ENCODE results near the gene FASN. TPM values are rescaled to one million over a fixed set of nuclear protein-coding genes. Genes with fewer than 3 reads are reported as not detected.
"Not testable (repeated sequence)": the region's sequence is repeated elsewhere in the genome, so short reads cannot be mapped to it uniquely, and the experiment has no call there.

FASN gene
- total RNA-seq, 3 donors from 2014 or later (not counting 1 experiment from before 2014, with no cell fraction given): 53.8 to 56.2 (median 54.0) TPM

GRCh38 chr17:82143333-82143732 lies 45.3 kb upstream of the FASN start:
- Histone ChIP-seq H3K27me3 (ENCODE audit: control insufficient read depth, insufficient read depth, low read length) (no peaks in the 10 kb centered on the region), H3K36me3 (ENCODE audit: control insufficient read depth, insufficient read depth, low read length) (no peaks in the 10 kb centered on the region), H3K4me3 (ENCODE audit: low read length) (no peak overlapping the region), H3K27ac (ENCODE audit: low read length) (no peak overlapping the region), H3K4me1 (ENCODE audit: control insufficient read depth, insufficient read depth, low read length) (no peaks in the 10 kb centered on the region), H3K9me3 (ENCODE audit: control insufficient read depth, insufficient read depth, low read length) (no peaks in the 10 kb centered on the region)
- Mint-ChIP-seq H3K4me1 (peaks cover 0 to 3% of the 10 kb centered on the region in 2 donors), H3K27me3 (ENCODE audit: low read depth in 2 of 2) (no peaks in the 10 kb centered on the region), H3K36me3 (no peaks in the 10 kb centered on the region), H3K27ac (no peak overlapping the region), H3K9me3 (no peaks in the 10 kb centered on the region), H3K4me3 (no peak overlapping the region)
- DNase-seq (no peak), ATAC-seq (no peak)
- TF ChIP-seq, protein P1, sequence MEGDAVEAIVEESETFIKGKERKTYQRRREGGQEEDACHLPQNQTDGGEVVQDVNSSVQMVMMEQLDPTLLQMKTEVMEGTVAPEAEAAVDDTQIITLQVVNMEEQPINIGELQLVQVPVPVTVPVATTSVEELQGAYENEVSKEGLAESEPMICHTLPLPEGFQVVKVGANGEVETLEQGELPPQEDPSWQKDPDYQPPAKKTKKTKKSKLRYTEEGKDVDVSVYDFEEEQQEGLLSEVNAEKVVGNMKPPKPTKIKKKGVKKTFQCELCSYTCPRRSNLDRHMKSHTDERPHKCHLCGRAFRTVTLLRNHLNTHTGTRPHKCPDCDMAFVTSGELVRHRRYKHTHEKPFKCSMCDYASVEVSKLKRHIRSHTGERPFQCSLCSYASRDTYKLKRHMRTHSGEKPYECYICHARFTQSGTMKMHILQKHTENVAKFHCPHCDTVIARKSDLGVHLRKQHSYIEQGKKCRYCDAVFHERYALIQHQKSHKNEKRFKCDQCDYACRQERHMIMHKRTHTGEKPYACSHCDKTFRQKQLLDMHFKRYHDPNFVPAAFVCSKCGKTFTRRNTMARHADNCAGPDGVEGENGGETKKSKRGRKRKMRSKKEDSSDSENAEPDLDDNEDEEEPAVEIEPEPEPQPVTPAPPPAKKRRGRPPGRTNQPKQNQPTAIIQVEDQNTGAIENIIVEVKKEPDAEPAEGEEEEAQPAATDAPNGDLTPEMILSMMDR (IDR thresholded peaks at IDR 0.05): no peak
- 100% methylated on average over 5 of the region's 8 CpGs for WGBS (ENCODE audit: insufficient coverage)
- intact Hi-C loops (cut with micrococcal nuclease): no loop called here

GRCh38 chr17:82139961-82140360 lies 41.9 kb upstream of the FASN start:
- intact Hi-C loops (cut with micrococcal nuclease); H3K4me1 Mint-ChIP-seq; DNase-seq; H3K9me3 Mint-ChIP-seq; H3K4me3 ChIP-seq (ENCODE audit: low read length); H3K4me3 Mint-ChIP-seq; H3K27me3 ChIP-seq (ENCODE audit: control insufficient read depth, insufficient read depth, low read length); H3K27ac ChIP-seq (ENCODE audit: low read length); H3K36me3 Mint-ChIP-seq; H3K36me3 ChIP-seq (ENCODE audit: control insufficient read depth, insufficient read depth, low read length); H3K4me1 ChIP-seq (ENCODE audit: control insufficient read depth, insufficient read depth, low read length); ATAC-seq; H3K9me3 ChIP-seq (ENCODE audit: control insufficient read depth, insufficient read depth, low read length); H3K27ac Mint-ChIP-seq; H3K27me3 Mint-ChIP-seq (ENCODE audit: low read depth in 2 of 2): not testable (repeated sequence)
- 92% methylated on average over 10 of the region's 10 CpGs for WGBS (ENCODE audit: insufficient coverage)

DNA sequence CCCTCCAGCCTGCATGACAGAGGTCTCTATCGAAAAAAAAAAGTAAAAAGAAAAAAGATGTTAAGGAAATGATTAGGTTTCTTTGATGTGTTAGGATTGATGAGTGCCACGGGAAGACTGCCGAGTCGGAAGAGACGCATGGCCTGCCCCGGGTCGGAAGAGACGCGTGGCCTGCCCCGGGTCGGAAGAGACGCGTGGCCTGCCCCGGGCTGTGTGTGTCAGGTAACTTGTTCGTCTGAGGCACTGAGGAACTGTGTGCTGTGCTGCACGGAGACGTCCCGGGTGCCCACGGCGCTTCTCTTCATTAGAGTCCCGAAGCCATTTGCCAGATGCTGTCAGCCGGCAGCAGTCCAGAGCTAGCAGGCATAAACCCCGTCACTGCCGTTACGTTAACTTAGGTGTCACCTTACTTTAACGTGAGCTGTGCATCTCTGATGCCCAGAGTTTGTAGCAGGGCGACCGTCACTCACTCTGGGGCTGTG lies 40.5 kb upstream of the FASN start:
- DNase-seq: no peak
- no peak for ATAC-seq
- Mint-ChIP-seq H3K4me1 (no peaks in the 10 kb centered on the region), H3K4me3 (no peak overlapping the region), H3K9me3 (no peaks in the 10 kb centered on the region), H3K36me3 (no peaks in the 10 kb centered on the region), H3K27me3 (ENCODE audit: low read depth in 2 of 2) (no peaks in the 10 kb centered on the region), H3K27ac (no peak overlapping the region)
- Histone ChIP-seq H3K27me3 (ENCODE audit: control insufficient read depth, insufficient read depth, low read length) (no peaks in the 10 kb centered on the region), H3K4me3 (ENCODE audit: low read length) (no peak overlapping the region), H3K27ac (ENCODE audit: low read length) (no peak overlapping the region), H3K9me3 (ENCODE audit: control insufficient read depth, insufficient read depth, low read length) (no peaks in the 10 kb centered on the region), H3K36me3 (ENCODE audit: control insufficient read depth, insufficient read depth, low read length) (no peaks in the 10 kb centered on the region), H3K4me1 (ENCODE audit: control insufficient read depth, insufficient read depth, low read length) (no peaks in the 10 kb centered on the region)
- WGBS (ENCODE audit: insufficient coverage): 95% methylated on average over 28 of the region's 28 CpGs
- intact Hi-C loops (cut with micrococcal nuclease): no loop called here
- TF ChIP-seq, protein P1 (IDR thresholded peaks at IDR 0.05): no peak

- WGBS (ENCODE audit: insufficient coverage): 93% methylated on average over 11 of the region's 11 CpGs
- TF ChIP-seq, protein P1 (IDR thresholded peaks at IDR 0.05): no peak
- Mint-ChIP-seq H3K27ac (no peak overlapping the region), H3K4me1 (no peaks in the 10 kb centered on the region), H3K36me3 (no peaks in the 10 kb centered on the region), H3K9me3 (no peaks in the 10 kb centered on the region), H3K27me3 (ENCODE audit: low read depth in 2 of 2) (no peaks in the 10 kb centered on the region), H3K4me3 (no peak overlapping the region)
- H3K27ac ChIP-seq (ENCODE audit: low read length): no peak overlapping the region
- H3K9me3 ChIP-seq (ENCODE audit: control insufficient read depth, insufficient read depth, low read length): no peaks in the 10 kb centered on the region
- no peak overlapping the region for H3K4me3 ChIP-seq (ENCODE audit: low read length)
- intact Hi-C loops (cut with micrococcal nuclease): no loop called here
- no peak for DNase-seq
- no peaks in the 10 kb centered on the region for H3K4me1 ChIP-seq (ENCODE audit: control insufficient read depth, insufficient read depth, low read length)
- no peak for ATAC-seq
- no peaks in the 10 kb centered on the region for H3K36me3 ChIP-seq (ENCODE audit: control insufficient read depth, insufficient read depth, low read length)
- no peaks in the 10 kb centered on the region for H3K27me3 ChIP-seq (ENCODE audit: control insufficient read depth, insufficient read depth, low read length)
Observed at GRCh38 chr17:82134101-82134500, 36.1 kb upstream of the FASN start.

DNA sequence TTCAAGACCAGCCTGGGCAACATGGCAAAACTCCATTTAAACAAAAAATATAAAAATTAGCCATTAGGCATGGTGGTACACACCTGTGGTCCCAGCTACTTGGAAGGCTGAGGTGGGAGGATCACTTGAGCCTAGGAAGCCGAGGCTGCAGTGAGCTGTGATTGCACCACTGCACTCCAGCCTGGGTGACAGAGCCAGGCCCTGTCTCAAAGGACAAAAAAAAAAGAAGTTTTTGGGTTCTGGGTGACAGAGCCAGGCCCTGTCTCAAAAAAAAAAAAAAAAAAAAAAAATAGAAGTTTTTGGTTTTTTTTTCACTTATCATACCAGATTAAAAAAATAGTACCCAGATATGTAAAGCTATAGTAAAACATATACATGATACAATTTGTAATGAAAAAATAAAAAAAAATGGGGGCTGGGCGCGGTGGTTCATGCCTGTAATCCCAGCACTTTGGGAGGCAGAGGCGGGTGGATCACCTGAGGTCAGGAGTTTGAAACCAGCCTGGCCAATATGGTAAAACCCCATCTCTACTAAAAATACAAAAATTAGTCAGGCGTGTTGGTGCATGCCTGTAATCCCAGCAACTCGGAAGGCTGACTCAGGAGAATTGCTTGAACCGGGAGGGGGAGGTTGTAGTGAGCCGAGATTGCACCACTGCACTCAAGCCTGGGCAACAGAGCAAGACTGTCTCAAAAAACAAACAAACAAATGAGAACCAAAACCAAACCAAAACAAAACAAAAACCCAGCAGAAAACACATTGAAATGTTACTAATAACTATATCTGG lies 35.3 kb upstream of the FASN start:
- H3K27ac Mint-ChIP-seq; H3K9me3 ChIP-seq (ENCODE audit: control insufficient read depth, insufficient read depth, low read length); intact Hi-C loops (cut with micrococcal nuclease); H3K4me3 Mint-ChIP-seq; H3K36me3 Mint-ChIP-seq; H3K27ac ChIP-seq (ENCODE audit: low read length); H3K9me3 Mint-ChIP-seq; H3K36me3 ChIP-seq (ENCODE audit: control insufficient read depth, insufficient read depth, low read length); DNase-seq; H3K27me3 Mint-ChIP-seq (ENCODE audit: low read depth in 2 of 2); H3K27me3 ChIP-seq (ENCODE audit: control insufficient read depth, insufficient read depth, low read length); ATAC-seq; H3K4me1 Mint-ChIP-seq; H3K4me1 ChIP-seq (ENCODE audit: control insufficient read depth, insufficient read depth, low read length); H3K4me3 ChIP-seq (ENCODE audit: low read length): not testable (repeated sequence)
- WGBS (ENCODE audit: insufficient coverage): 92% methylated on average over 8 of the region's 8 CpGs
